Measurements from ENCODE around the gene ZNF687.

DNA sequence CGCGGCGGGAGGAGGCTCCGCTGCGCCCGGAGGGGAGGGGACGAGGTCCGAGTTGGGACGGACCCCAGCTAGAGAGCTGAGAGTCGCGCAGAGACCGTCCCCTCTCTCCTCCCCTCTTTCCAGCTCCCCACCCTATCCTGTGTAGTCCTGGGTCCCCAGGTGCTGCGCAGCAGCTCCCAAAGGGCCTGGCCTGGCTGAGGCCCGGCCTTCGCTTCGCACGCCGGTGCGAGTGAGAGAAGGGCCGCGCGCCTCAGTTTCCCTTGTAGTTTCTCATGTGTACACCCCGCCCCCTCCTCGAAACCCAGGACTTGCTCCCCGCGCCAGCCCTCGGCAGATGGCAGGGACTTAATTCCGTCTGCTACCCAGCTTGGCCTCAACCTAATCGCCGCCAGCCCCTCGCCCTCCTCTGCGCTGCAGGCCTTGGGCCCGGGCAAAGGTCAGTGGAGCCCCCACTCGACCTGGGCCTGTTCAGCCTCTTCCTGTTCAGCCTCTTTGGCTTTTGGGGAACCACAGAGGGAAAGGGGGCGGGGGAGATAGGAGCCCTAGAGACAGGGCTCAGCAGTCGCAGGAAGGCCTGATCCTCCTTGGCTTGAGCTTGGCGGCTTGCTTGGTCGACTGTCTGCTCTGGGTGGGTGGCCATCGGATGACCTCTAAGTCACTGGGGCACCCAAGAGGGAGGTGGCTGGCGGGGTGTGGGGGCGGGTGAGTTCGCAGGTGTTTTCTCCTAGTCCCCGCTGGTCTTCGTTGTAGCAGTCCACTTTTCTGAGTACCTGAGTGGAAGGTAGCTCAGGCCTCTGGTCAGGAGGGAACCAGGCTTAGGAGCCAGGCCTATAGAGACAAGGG, 1.0 kb downstream of the ZNF687 start:
- TF ChIP-seq, protein P1, sequence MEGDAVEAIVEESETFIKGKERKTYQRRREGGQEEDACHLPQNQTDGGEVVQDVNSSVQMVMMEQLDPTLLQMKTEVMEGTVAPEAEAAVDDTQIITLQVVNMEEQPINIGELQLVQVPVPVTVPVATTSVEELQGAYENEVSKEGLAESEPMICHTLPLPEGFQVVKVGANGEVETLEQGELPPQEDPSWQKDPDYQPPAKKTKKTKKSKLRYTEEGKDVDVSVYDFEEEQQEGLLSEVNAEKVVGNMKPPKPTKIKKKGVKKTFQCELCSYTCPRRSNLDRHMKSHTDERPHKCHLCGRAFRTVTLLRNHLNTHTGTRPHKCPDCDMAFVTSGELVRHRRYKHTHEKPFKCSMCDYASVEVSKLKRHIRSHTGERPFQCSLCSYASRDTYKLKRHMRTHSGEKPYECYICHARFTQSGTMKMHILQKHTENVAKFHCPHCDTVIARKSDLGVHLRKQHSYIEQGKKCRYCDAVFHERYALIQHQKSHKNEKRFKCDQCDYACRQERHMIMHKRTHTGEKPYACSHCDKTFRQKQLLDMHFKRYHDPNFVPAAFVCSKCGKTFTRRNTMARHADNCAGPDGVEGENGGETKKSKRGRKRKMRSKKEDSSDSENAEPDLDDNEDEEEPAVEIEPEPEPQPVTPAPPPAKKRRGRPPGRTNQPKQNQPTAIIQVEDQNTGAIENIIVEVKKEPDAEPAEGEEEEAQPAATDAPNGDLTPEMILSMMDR (IDR thresholded peaks at IDR 0.05): no peak
- no peak for TF ChIP-seq FOXJ3 (CRISPR knock-in tag; IDR thresholded peaks at IDR 0.05)
- TF ChIP-seq, protein P2, sequence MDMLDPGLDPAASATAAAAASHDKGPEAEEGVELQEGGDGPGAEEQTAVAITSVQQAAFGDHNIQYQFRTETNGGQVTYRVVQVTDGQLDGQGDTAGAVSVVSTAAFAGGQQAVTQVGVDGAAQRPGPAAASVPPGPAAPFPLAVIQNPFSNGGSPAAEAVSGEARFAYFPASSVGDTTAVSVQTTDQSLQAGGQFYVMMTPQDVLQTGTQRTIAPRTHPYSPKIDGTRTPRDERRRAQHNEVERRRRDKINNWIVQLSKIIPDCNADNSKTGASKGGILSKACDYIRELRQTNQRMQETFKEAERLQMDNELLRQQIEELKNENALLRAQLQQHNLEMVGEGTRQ (IDR thresholded peaks at IDR 0.05; ENCODE audit: borderline replicate concordance, low read depth, low read length): no peak
- no peak for TF ChIP-seq YY1 (IDR thresholded peaks at IDR 0.05; ENCODE audit: low read depth)
